ENCODE measurements around the gene FAM117B.

DNA sequence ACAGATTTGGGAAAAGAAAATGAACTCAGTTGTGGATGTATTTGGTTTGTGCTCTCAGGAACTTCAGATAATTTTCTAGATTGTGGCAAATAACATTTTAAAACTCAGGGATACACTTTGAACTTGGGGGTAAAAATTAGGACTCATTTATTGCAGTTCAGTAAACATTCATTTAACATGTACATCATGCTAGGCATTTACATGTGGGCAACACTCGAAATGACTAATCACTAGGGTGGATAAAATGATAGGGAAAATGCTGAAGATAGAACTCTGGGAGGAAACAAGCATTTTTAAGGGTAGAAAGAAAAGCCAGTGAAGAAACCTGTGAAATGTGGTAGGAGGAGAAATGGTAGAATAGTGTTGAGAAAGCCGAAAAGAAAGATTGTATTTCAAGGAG, 7.8 kb downstream of the FAM117B start:
- no peak for TF ChIP-seq EP300 (IDR thresholded peaks at IDR 0.05)
- TF ChIP-seq CTCF (IDR thresholded peaks at IDR 0.05): no peak
- no peak for TF ChIP-seq POLR2AphosphoS5 (IDR thresholded peaks at IDR 0.05)
